GM21381 (cell line): ENCODE data around the gene TP53I11.

Source experiments
- ATAC-seq: cut with Tn5 transposase; IDR thresholded peaks from one replicate; pipeline ENCODE4 v1.9.1; 2021; ENCODE audit warnings: mild to moderate bottlenecking, moderate library complexity; ENCODE audit not compliant: unreplicated experiment

The TP53I11 gene

DNA sequence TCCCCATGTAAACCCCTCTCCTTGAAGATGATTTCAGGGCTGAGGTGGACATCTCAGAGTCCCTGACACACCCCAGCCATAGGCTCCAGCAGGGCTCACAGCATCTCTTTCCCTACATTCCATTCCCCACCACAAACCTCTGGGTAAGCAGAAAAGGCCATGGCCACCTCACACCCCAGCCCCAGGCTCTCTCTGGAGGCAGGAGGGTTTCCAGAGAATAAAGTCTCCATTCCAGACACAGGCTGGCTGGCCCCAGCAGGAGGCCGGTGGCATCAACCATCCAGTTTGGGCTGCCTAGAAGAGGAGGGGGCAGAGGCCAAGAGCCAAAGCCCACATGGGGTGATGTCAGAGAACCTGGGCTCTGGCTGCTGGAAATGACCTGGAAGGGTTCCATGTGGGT, 61.4 kb downstream of the TP53I11 start:
- no peak for ATAC-seq

DNA sequence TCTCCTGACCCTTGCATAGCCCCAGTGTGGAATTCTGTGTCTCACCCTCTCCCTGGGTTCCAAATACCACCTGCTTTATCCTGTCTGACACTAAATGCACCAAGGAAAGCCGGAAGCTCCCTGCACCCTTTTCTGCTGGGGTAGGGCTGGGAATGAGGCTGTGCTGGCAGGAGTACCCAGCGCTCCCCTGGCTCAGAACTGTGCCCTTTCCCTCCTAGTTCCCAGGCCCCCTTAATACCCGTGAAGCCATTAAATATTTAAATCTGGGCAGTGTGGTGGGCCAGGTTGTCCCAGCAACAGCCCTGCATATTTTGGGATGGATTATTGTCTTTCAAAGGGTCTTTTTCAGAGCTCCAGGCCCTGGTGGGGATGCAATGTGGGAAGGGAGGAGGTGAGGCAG, 63.0 kb downstream of the TP53I11 start:
- no peak for ATAC-seq

DNA sequence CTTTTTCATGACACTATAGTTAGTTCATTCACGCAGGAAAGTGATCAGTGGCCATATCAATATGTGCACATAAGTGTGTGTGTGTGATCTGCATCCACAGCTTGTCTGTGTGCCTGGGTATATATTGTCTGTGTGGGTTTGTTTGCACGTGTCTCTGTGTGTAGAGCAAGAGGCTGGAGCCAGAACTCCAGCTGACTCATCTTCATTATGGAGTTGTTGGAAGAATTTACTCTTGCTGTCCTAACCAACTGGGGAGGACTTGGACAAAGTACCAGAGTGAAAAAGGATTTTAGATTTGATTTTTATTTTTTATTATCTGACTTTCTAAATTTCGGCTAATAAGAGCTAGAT, 63.9 kb downstream of the TP53I11 start:
- ATAC-seq = no peak

DNA sequence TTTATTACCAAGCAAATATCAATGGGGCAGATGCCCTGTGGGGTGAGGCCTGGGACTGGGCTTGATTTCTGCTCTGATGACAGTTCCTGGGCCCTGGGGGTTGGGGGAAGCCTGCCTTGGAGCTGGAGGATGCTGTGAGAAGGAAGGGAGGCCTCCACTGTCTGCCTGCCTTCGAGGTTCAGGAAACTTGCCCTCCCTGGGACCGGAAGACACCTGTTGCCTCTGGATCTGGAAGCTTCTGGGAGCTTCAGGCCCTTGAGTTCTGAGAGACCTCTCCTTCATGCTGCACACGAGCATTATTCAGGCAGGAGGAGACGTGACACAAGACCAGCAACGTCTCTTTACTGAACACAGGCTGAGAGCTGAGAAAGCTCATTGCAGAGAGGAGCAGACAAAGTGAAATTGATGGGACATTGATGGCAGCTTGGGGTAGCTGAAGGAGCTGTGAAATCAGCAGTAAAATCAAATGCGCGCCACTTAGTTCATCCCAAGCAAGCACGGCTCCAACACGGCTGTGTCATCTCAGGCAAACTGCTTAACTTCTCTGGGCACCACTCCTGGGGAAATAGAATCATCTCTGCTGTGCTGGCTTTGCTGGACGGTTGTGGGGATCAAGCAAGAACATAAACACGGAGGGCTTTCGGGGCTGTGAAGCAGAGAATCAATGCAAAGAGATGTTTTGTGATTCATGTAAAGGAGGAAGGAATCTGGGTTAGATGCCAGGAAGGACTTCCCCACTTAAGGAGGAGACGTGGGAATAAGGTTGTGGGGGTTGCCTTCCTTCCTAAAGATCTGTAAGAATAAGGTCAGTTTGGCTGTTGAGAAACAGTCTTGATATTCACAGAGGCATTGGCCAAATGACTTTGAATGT, 64.5 kb downstream of the TP53I11 start:
- no peak for ATAC-seq

DNA sequence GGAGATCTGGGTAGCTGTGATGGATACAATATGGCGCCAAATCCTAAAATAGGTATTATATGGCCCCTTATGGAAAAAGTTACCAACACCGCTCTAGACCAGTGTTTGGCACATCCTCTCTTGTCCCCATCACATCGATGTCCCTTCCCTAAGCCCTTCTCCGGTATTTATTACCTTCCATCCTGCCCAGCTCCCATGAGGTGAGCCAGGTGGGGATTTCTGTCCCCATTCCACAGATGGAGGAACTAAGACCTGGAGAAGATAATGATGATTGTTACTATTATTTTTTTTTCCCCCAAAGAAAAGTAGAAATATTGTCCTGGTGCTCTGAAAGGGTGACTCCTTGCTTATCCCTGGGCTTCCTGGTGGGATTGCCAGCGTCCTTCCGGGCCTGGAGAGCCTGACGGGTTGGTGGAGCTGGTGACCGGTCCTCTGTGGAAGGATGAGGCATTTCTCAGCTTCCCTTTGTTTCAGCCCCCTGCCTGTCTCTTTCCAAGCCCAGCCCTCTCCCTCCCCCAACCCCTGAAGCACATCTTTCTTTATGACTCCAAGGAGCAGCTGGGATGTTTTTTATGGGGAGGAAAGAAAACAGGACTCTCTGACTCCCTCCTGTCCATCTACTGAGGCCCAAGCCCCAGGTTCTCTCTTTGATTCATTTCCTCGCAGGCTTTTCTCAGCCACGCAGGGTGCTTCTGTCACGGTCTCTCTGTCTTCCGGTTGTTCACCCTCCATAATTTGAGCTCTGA, 65.4 kb downstream of the TP53I11 start:
- ATAC-seq = no peak

DNA sequence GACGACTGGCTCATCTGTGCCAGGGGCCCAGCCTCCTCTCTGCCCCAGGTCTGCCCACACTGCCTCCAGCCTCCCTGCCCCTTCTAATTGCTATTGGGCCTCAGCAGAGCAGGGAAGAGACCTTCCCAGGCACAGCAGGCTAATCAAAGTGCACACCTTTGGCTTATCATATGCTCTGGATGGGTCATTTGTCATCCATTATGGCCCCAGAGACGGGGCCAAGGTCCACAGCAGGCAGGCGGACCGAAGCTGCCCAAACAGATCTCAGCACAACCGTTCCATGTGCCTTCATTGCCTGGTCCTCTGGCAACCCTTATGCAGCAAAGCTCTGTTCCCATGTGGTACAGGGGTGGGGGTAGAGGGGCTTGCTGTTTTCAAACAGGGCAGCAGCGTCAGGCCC, 66.6 kb downstream of the TP53I11 start:
- no peak for ATAC-seq

DNA sequence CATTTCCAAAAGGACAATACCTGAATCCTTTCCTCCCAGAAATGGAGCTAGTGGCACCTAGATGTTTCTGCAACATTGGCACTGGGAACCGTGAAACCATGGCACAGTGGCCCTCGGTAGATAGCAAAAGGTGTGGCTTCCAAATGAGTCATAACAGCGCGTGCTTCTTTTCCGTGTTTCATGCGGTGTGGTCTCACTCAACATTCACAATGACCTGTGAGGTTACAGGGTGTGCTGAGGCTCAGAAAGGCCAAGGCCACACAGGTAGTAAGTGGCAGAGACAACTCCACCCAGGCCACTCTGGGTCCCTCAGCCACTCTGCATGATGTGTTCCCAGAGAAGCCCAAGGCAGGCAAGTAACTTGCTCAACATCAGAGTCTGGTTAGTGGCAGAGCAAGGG, 67.4 kb downstream of the TP53I11 start:
- ATAC-seq = no peak
